NCI-H2029 (cell line): ENCODE measurements around the gene ATP6V1D.
"Not testable (repeated sequence)": the region's sequence is repeated elsewhere in the genome, so short reads cannot be mapped to it uniquely, and the experiment has no call there.

Experiments
- DNase-seq: peaks from one replicate; lab custom pipeline; 2025; lab: John Stamatoyannopoulos, UW

The ATP6V1D gene

DNA sequence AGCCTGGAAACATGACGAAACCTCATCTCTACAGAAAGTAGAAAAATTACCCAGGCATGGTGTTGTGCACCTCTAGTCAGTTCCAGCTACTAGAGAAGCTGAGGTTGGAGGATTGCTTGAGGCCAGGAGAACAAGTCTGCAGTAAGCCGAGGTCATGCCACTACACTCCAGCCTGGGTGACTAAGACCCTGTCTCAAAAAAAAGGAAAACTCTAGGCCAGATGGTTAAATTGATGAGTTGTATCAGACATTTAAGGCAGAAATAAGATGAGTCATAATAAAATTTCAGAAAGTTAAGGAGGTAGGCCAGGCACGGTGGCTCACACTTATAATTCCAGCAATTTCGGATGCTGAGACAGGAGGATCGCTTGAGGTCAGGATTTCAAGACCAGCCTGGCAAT lies 11.2 kb upstream of the ATP6V1D start:
- no peak for DNase-seq

DNA sequence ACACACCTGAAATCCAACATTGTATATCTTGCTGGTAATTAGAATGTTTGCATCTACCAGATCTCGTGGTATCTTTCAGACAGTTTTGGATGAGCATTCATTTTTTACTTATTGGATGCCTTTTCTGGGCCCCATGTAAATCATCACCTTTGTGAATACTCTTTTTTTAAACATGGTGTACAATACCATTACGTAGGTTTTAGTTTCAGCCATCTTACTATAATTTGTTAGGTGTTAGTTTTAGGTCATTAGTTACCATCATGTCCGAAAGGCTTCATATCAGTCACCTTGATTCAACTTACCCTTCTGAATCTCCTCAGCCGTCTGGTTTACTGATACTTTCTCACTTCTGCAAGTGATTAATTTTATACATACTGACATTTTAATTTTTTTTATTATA lies 5.9 kb upstream of the ATP6V1D start:
- DNase-seq: no peak

- DNase-seq: no peak
These were observed 1.0 kb upstream of the ATP6V1D start for GRCh38 chr14:67360470-67361206.

GRCh38 chr14:67358924-67359774 lies 455 bp downstream of the ATP6V1D start:
- DNase-seq: no peak

- DNase-seq: no peak
These were observed 1.6 kb downstream of the ATP6V1D start for GRCh38 chr14:67357969-67358354.

GRCh38 chr14:67357186-67357968 lies 2.2 kb downstream of the ATP6V1D start:
- DNase-seq: no peak

- DNase-seq: no peak
These were observed 7.5 kb downstream of the ATP6V1D start for GRCh38 chr14:67352055-67352454.

GRCh38 chr14:67345583-67345982 lies 14.0 kb downstream of the ATP6V1D start:
- no peak for DNase-seq

DNA sequence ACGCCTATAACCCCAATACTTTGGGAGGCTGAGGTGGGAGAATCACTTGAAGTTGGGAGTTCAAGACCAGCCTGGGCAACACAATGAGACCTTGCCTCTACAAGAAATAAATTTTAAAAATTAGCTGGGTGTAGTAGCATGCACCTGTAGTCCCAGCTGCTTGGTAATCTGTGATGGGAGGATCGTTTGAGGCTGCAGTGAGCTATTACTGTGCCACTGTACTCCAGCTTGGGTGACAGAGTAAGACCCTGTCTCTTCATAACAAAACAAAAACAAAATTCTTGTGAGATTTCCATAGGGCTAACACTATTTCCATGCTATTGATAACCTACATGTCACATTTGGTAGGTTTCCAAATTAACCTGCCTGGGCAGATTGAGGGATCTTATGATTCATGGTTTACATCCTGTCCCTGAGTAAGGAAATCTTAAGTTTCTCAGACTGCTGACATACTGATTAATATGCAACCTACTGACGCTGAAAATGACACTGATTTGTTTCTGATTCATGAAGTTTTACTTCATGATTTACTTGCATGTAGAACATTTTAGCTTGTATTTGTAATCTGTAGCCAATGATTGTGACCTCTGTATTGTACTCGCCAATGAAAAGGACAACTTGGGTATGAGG lies 15.9 kb downstream of the ATP6V1D start:
- DNase-seq: no peak

- DNase-seq: not testable (repeated sequence)
These were observed 18.4 kb downstream of the ATP6V1D start for GRCh38 chr14:67341231-67341630.

- DNase-seq: no peak
These were observed 23.8 kb downstream of the ATP6V1D start for GRCh38 chr14:67335781-67336180.

- no peak for DNase-seq
These were observed 27.1 kb downstream of the ATP6V1D start for GRCh38 chr14:67332468-67332867.

DNA sequence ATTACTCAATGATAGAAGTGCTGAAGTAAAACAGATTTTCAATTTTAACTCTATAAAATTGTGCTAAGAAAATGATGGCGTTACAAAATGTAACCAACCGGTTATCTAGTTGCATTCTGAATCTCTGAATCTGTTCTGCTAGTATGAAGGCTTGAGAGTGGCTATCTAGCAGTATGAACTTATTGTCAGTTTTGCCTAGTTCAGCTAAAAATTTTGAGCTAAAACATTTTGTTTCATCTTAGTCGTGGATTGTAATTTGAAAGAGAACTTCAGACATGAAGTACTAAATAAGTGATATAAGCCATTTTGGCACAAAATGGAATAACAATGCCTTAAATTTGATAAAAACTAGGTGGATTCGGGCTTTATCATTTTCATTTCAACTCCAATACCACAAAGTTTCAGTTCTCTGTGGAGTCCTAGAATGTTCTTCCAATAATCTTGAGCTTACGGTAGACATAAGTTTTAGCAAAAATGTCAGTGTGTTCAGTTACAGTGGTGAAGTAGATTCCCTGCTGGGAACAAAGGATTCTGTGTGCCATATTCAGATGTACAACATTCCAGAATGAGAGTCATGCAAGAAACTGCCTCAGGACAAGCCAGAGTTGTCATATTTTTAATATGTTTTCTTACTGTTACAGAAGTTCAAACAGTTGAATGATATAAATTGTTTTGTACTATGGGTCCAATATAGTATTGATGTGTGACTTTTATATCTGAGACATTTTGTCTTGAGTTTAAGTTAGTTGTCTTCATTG lies 28.1 kb downstream of the ATP6V1D start:
- no peak for DNase-seq

DNA sequence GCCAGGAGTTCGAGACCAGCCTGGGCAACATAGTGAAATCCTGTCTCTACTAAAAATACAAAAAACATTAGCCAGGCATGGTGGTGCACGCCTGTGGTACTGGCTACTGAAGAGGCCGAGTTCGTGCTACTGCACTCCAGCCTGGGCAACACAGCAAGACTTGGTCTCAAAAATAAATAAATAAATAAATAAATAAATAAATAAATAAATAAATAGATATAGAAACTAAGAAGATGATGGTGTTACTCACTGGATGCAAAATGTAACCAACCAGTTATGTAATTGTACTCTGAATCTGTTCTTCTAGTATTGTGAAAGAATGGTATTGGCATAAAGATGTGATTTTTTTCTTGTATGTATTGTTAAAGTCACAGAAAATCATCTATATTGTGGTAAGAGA lies 29.9 kb downstream of the ATP6V1D start:
- DNase-seq: not testable (repeated sequence)

GRCh38 chr14:67319142-67319541 lies 40.5 kb downstream of the ATP6V1D start:
- DNase-seq: no peak

DNA sequence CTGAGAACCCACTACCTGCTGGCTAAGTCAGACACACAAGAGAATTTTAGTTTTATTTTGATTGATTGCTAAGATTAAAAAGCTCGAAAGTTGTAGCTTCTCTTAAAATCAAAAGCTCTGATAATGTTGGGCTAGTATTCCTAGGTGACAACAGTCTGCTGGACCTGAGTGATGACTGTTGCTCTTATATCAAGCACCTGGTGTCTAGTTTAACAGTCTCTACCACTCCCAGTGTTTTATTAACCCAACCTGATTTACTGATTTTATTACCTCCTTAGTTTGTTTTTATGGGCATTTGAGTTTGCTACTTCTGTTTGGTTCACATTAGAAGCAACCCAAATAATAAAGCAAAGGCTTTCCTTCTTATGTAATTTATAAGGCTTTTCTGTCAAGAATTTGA lies 41.8 kb downstream of the ATP6V1D start:
- DNase-seq: no peak

DNA sequence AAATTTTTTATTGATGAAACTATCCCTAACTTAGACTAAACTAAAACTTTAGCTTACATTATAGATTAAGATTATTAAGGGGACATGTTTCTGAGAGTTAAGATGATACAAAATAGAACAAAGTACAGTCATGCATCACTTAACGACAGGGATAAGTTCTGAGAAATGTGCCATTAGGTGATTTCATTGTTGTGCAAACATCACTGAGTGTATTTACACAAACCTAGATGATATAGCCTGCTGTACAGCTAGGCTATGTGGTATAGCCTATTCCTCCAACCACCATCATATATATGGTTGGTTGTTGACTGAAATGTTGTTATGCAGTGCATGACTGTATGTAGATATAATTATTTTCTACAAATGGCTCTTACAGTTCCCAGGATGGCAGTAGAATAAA lies 46.5 kb downstream of the ATP6V1D start:
- DNase-seq: no peak

DNA sequence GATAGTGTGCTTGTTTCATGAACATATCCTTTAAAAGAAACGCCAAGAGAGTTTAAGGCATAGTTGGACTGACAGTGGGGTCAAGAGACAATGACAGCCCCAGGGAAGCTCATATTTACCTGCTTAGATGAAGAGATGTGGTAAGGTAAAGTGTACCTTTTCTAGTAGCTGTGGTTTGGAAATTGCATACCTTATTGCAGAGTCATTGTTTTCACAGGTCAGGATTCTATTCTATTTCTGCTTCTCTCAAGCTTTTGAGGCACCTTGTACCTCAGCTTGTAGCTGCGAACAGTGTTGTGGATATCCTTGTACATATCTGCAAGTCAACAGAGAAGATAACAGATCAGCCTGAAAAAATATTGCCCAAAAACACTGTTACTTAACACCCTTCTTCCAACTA lies 47.7 kb downstream of the ATP6V1D start:
- no peak for DNase-seq
